ENCODE data around the gene RAMACL.
A peak's percentile ranks its signal among the peaks of the same experiment; 100 is the strongest.

The RAMACL gene

GRCh38 chr6:166563200-166563599, 23.3 kb downstream of the RAMACL start:
- no peak for TF ChIP-seq YY1 (IDR thresholded peaks at IDR 0.05; ENCODE audit: low read depth)
- TF ChIP-seq TEAD4 (IDR thresholded peaks at IDR 0.05) = no peak
- no peak for TF ChIP-seq EP300 (IDR thresholded peaks at IDR 0.05; ENCODE audit: borderline replicate concordance)
- no peak for TF ChIP-seq TCF12 (IDR thresholded peaks at IDR 0.05; ENCODE audit: low read depth)
- no peak for TF ChIP-seq FOXM1 (IDR thresholded peaks at IDR 0.05; ENCODE audit: borderline replicate concordance, low read depth)
- TF ChIP-seq RAD21 (IDR thresholded peaks at IDR 0.05; ENCODE audit: low read depth) = no peak
- no peak for TF ChIP-seq CREB1 (IDR thresholded peaks at IDR 0.05; ENCODE audit: low read depth)
- no peak for TF ChIP-seq MAX (IDR thresholded peaks at IDR 0.05)
- no peak for TF ChIP-seq EGR1 (IDR thresholded peaks at IDR 0.05)
- no peak for TF ChIP-seq CEBPB (IDR thresholded peaks at IDR 0.05)

DNA sequence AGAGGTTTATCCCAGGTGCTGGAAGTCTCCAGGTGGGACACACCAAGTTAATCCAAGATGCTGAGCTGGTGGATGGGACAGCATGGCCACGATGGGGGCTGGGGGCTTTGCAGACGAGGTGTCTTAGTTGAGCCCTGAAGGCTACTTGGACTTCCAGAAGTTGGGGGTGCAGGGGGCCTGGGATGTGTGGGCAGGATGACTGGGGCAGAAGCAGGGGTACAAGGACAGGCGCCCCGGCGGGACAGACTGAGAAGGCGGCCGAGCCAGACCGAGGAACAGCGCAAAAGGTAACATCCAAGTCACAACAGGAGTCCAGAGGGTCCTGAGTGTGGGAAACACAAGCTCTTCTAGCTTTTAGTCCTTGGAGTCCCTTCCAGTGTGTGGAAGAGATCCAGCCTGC, 23.8 kb downstream of the RAMACL start:
- no peak for TF ChIP-seq CREB1 (IDR thresholded peaks at IDR 0.05; ENCODE audit: low read depth)
- no peak for TF ChIP-seq ZBTB7A (IDR thresholded peaks at IDR 0.05; ENCODE audit: low read depth)
- no peak for TF ChIP-seq CEBPB (IDR thresholded peaks at IDR 0.05)
- TF ChIP-seq EP300 (IDR thresholded peaks at IDR 0.05; ENCODE audit: borderline replicate concordance) = no peak
- TF ChIP-seq TAF1 (IDR thresholded peaks at IDR 0.05; ENCODE audit: low read depth) = no peak
- no peak for TF ChIP-seq YY1 (IDR thresholded peaks at IDR 0.05; ENCODE audit: low read depth)
- no peak for TF ChIP-seq TEAD4 (IDR thresholded peaks at IDR 0.05)
- TF ChIP-seq NFIC (IDR thresholded peaks at IDR 0.05) = no peak
- no peak for TF ChIP-seq FOXM1 (IDR thresholded peaks at IDR 0.05; ENCODE audit: borderline replicate concordance, low read depth)
- TF ChIP-seq, protein P1, sequence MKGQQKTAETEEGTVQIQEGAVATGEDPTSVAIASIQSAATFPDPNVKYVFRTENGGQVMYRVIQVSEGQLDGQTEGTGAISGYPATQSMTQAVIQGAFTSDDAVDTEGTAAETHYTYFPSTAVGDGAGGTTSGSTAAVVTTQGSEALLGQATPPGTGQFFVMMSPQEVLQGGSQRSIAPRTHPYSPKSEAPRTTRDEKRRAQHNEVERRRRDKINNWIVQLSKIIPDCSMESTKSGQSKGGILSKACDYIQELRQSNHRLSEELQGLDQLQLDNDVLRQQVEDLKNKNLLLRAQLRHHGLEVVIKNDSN (IDR thresholded peaks at IDR 0.05) = no peak
- no peak for TF ChIP-seq EGR1 (IDR thresholded peaks at IDR 0.05)
- no peak for TF ChIP-seq RAD21 (IDR thresholded peaks at IDR 0.05; ENCODE audit: low read depth)
- no peak for TF ChIP-seq REST (IDR thresholded peaks at IDR 0.05; ENCODE audit: low read depth)
- TF ChIP-seq MAX (IDR thresholded peaks at IDR 0.05) = no peak
- no peak for TF ChIP-seq TCF12 (IDR thresholded peaks at IDR 0.05; ENCODE audit: low read depth)

DNA sequence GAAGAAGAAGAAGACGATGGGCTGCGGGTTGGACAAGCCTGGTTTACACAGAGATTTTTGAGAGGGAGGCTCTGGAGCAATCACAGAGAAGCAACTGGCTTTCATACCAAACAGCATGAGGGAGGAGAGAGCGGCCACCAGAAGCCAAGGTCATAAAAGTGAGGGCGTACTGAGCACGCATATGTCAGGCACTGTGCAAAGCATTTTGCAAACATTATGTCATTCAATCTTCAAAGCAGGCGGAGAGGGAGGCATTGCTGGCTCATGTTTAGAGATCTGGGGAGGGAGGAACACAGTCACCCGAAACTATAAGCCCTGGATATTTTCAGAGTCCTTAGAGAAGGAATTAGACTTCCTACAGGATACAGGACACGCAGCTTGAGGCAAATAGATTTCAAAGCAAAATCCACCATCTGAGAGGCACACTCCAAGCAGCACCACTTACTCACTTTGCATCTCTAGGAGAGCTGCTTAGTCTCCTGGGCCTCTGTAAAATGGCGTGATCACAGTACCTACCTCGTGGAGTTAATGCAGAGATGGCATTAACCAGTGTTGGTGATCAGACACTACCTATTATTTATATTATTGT, 24.6 kb downstream of the RAMACL start:
- TF ChIP-seq NFIC (IDR thresholded peaks at IDR 0.05) (no peak), TAF1 (IDR thresholded peaks at IDR 0.05; ENCODE audit: low read depth) (no peak), ZBTB7A (IDR thresholded peaks at IDR 0.05; ENCODE audit: low read depth) (no peak), YY1 (IDR thresholded peaks at IDR 0.05; ENCODE audit: low read depth) (no peak), EP300 (IDR thresholded peaks at IDR 0.05; ENCODE audit: borderline replicate concordance) (no peak), RAD21 (IDR thresholded peaks at IDR 0.05; ENCODE audit: low read depth) (no peak), TCF12 (IDR thresholded peaks at IDR 0.05; ENCODE audit: low read depth) (no peak), TEAD4 (IDR thresholded peaks at IDR 0.05) (no peak), FOXM1 (IDR thresholded peaks at IDR 0.05; ENCODE audit: borderline replicate concordance, low read depth) (no peak), EGR1 (IDR thresholded peaks at IDR 0.05) (no peak), REST (IDR thresholded peaks at IDR 0.05; ENCODE audit: low read depth) (no peak), CEBPB (IDR thresholded peaks at IDR 0.05) (no peak), CREB1 (IDR thresholded peaks at IDR 0.05; ENCODE audit: low read depth) (no peak), MAX (IDR thresholded peaks at IDR 0.05) (no peak)
- TF ChIP-seq, protein P1 (IDR thresholded peaks at IDR 0.05) = no peak

- TF ChIP-seq EP300 (IDR thresholded peaks at IDR 0.05; ENCODE audit: borderline replicate concordance) (peak; percentile 79; the same call in 1 of the 2 replicates), TAF1 (IDR thresholded peaks at IDR 0.05; ENCODE audit: low read depth) (no peak), NFIC (IDR thresholded peaks at IDR 0.05) (peak; percentile 61; the same call in 1 of the 2 replicates), ZBTB7A (IDR thresholded peaks at IDR 0.05; ENCODE audit: low read depth) (no peak), TCF12 (IDR thresholded peaks at IDR 0.05; ENCODE audit: low read depth) (peak; percentile 49; the same call in 1 of the 2 replicates), TEAD4 (IDR thresholded peaks at IDR 0.05) (peak; percentile 89), FOXM1 (IDR thresholded peaks at IDR 0.05; ENCODE audit: borderline replicate concordance, low read depth) (peak; percentile 66; the same call in 1 of the 2 replicates)
These were observed 26.3 kb downstream of the RAMACL start for GRCh38 chr6:166560222-166560621.

DNA sequence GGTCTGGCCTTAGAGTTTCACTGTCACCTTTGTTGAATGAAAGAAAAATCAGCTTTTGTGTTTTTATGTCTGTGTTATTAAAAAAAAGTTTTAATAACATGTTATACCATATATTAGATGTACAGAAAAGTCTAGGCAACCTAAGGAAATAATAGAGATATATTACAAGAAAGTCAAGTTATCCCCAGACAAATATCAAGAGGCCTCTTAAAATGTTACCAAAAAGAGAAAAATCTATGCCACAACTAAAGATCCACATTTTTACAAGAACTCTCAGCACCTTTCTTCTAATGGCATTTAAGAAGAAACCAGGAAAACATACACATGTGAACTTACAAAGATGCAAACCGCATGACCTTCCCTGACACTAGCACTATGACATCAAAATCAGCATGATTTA, 26.8 kb downstream of the RAMACL start:
- TF ChIP-seq RAD21 (IDR thresholded peaks at IDR 0.05; ENCODE audit: low read depth) (no peak), ZBTB7A (IDR thresholded peaks at IDR 0.05; ENCODE audit: low read depth) (no peak), TAF1 (IDR thresholded peaks at IDR 0.05; ENCODE audit: low read depth) (no peak), FOXM1 (IDR thresholded peaks at IDR 0.05; ENCODE audit: borderline replicate concordance, low read depth) (no peak), MAX (IDR thresholded peaks at IDR 0.05) (no peak), CEBPB (IDR thresholded peaks at IDR 0.05) (no peak), TEAD4 (IDR thresholded peaks at IDR 0.05) (no peak), REST (IDR thresholded peaks at IDR 0.05; ENCODE audit: low read depth) (no peak), YY1 (IDR thresholded peaks at IDR 0.05; ENCODE audit: low read depth) (no peak), CREB1 (IDR thresholded peaks at IDR 0.05; ENCODE audit: low read depth) (no peak), EGR1 (IDR thresholded peaks at IDR 0.05) (no peak), NFIC (IDR thresholded peaks at IDR 0.05) (no peak), EP300 (IDR thresholded peaks at IDR 0.05; ENCODE audit: borderline replicate concordance) (no peak), TCF12 (IDR thresholded peaks at IDR 0.05; ENCODE audit: low read depth) (no peak)
- TF ChIP-seq, protein P1 (IDR thresholded peaks at IDR 0.05) = no peak
